HCT116 (cell line): ENCODE data around the gene CSTA. TPM values are rescaled to one million over a fixed set of nuclear protein-coding genes. Genes with fewer than 3 reads are reported as not detected.

Experiments
- ATAC-seq: fragments of 200-7000 bp; cut with Tn5 transposase; 2 replicates; pipeline ENCODE4 v1.9.1; 2020; ENCODE audit warnings: mild to moderate bottlenecking, moderate library complexity
- BruUV-seq: library from RNA; stranded (reverse); fragments of 400-500 nt; replicated peaks from 2 replicates; lab custom pipeline; 2021; lab: Mats Ljungman, UMichigan
- CTCF ChIA-PET: fragments of 300-600 bp; sonication (Branson Sonifier 250); formaldehyde crosslinking; loops from one replicate; lab custom pipeline; 2021; ENCODE audit warnings: antibody characterized with exemption; lab: Charles Lee
- POLR2A ChIA-PET: fragments of 300-600, 350-600 bp; sonication (Branson Sonifier 250); formaldehyde crosslinking; loops from one replicate; lab custom pipeline; 2021; ENCODE audit warnings: antibody characterized with exemption; lab: Charles Lee
- RAD21 ChIA-PET, 2 experiments: fragments of 300-600 bp; sonication (Branson Sonifier 250); formaldehyde crosslinking; loops; one replicate each; lab custom pipeline; 2023; ENCODE audit warnings: low total read pairs in 2 of 2; ENCODE audit not compliant: uncharacterized antibody in 2 of 2, unreplicated experiment in 2 of 2, low non-redundant PET in 1 of 2; lab: Charles Lee
- DNase-seq: peaks from one replicate; pipeline ENCODE4 v3.0.0-alpha.2; 2010; ENCODE audit warnings: low read depth, low spot score
- H2AFZ ChIP-seq: fragments of 200-600 bp; shearing (Covaris generic), sonication (generic); 2 replicates; pipeline ENCODE4 v1.6.1; 2017; ENCODE audit warnings: low read depth, mixed run types, mixed read lengths, antibody characterized with exemption, low read length; ENCODE audit not compliant: poor library complexity, severe bottlenecking
- H3K27ac ChIP-seq: 2 replicates; pipeline ENCODE4 v1.5.1; 2012; ENCODE audit warnings: low read depth, low read length
- H3K27me3 ChIP-seq: fragments of 200-600 bp; sonication (generic); 2 replicates; pipeline ENCODE4 v1.6.1; 2016; ENCODE audit warnings: mixed run types, low read length, mixed read lengths; ENCODE audit not compliant: insufficient read depth
- H3K36me3 ChIP-seq, 2 experiments: fragments of 200-500 bp in 1 of 2; fragments of 200-600 bp in 1 of 2; sonication (Bioruptor generic) in 1 of 2; sonication (generic) in 1 of 2; 2 replicates each; pipeline versions ENCODE4 v1.5.1 to v1.6.1; 2014 to 2016; ENCODE audit warnings: low read length in 2 of 2, inconsistent platforms in 1 of 2, mixed read lengths in 1 of 2, mixed run types in 1 of 2; ENCODE audit not compliant: insufficient read depth in 2 of 2, control insufficient read depth in 1 of 2
- H3K4me1 ChIP-seq, 2 experiments: fragments of 200-600 bp in 1 of 2; sonication (generic) in 1 of 2; 2 replicates each; pipeline versions ENCODE4 v1.5.1 to v1.6.1; 2012 to 2017; ENCODE audit warnings: low read length in 2 of 2, inconsistent platforms in 1 of 2, mild to moderate bottlenecking in 1 of 2, mixed read lengths in 1 of 2, mixed run types in 1 of 2, moderate library complexity in 1 of 2; ENCODE audit not compliant: insufficient read depth in 2 of 2, control insufficient read depth in 1 of 2
- H3K4me2 ChIP-seq: fragments of 200-600 bp; sonication (generic); 2 replicates; pipeline ENCODE4 v1.6.1; 2017; ENCODE audit warnings: mixed run types, low read length, mixed read lengths
- H3K4me3 ChIP-seq, 2 experiments: fragments of 200-600 bp in 1 of 2; sonication (generic) in 1 of 2; replicated peaks in 1 of 2; 2 replicates each; pipeline ENCODE4 v1.5.1; 2011 to 2016; ENCODE audit warnings: low read length in 2 of 2, control low read depth in 1 of 2, low read depth in 1 of 2, mild to moderate bottlenecking in 1 of 2, mixed read lengths in 1 of 2, mixed run types in 1 of 2
- H3K79me2 ChIP-seq: fragments of 200-600 bp; sonication (generic); 2 replicates; pipeline ENCODE4 v1.6.1; 2017; ENCODE audit warnings: mild to moderate bottlenecking, mixed run types, low read length, moderate library complexity, mixed read lengths; ENCODE audit not compliant: insufficient read depth
- H3K9ac ChIP-seq: fragments of 200-600 bp; sonication (generic); 2 replicates; pipeline ENCODE4 v1.6.1; 2016; ENCODE audit warnings: low read length, mixed read lengths
- H3K9me2 ChIP-seq: fragments of 200-600 bp; sonication (generic), shearing (Covaris generic); 2 replicates; pipeline ENCODE4 v1.6.1; 2017; ENCODE audit warnings: mixed run types, mild to moderate bottlenecking, moderate library complexity; ENCODE audit not compliant: insufficient read depth
- H3K9me3 ChIP-seq, 2 experiments: fragments of 200-500 bp in 1 of 2; fragments of 200-600 bp in 1 of 2; sonication (Bioruptor generic) in 1 of 2; sonication (generic) in 1 of 2; 2 replicates each; pipeline ENCODE4 v1.6.1; 2014 to 2017; ENCODE audit warnings: low read length in 2 of 2, mixed read lengths in 2 of 2, inconsistent platforms in 1 of 2, low read depth in 1 of 2, mild to moderate bottlenecking in 1 of 2, mixed run types in 1 of 2, moderate library complexity in 1 of 2; ENCODE audit not compliant: control insufficient read depth in 1 of 2, insufficient read depth in 1 of 2
- H4K20me1 ChIP-seq: fragments of 200-600 bp; sonication (generic), shearing (Covaris generic); 2 replicates; pipeline ENCODE4 v1.6.1; 2017; ENCODE audit warnings: mixed run types, mild to moderate bottlenecking, moderate library complexity; ENCODE audit not compliant: insufficient read depth
- CBX3 ChIP-seq: IDR thresholded peaks from 2 replicates; pipeline ENCODE4 v1.6.1; 2012; ENCODE audit warnings: low read depth
- CEBPB ChIP-seq: IDR thresholded peaks from 2 replicates; pipeline ENCODE4 v1.6.1; 2012; ENCODE audit warnings: low read depth
- EGR1 ChIP-seq: IDR thresholded peaks from 2 replicates; pipeline ENCODE4 v1.6.1; 2012; ENCODE audit warnings: low read depth
- ELF1 ChIP-seq: IDR thresholded peaks from 2 replicates; pipeline ENCODE4 v1.6.1; 2012; ENCODE audit warnings: low read depth, borderline replicate concordance
- JUND ChIP-seq: IDR thresholded peaks from 2 replicates; pipeline ENCODE4 v1.6.1; 2012
- MAX ChIP-seq: IDR thresholded peaks from 2 replicates; pipeline ENCODE4 v1.6.1; 2012
- POLR2AphosphoS5 ChIP-seq: IDR thresholded peaks from 2 replicates; pipeline ENCODE4 v1.6.1; 2011; ENCODE audit warnings: mild to moderate bottlenecking, low read depth, low read length, moderate library complexity
- RAD21 ChIP-seq: IDR thresholded peaks from 2 replicates; pipeline ENCODE4 v1.6.1; 2012; ENCODE audit warnings: low read depth, mild to moderate bottlenecking
- REST ChIP-seq: IDR thresholded peaks from 2 replicates; pipeline ENCODE4 v1.6.1; 2012; ENCODE audit warnings: low read depth
- SIN3A ChIP-seq: IDR thresholded peaks from 2 replicates; pipeline ENCODE4 v1.6.1; 2012; ENCODE audit warnings: low read depth
- SP1 ChIP-seq: IDR thresholded peaks from 2 replicates; pipeline ENCODE4 v1.6.1; 2012; ENCODE audit warnings: low read depth
- SRF ChIP-seq: IDR thresholded peaks from 2 replicates; pipeline ENCODE4 v1.6.1; 2012; ENCODE audit warnings: low read depth
- YY1 ChIP-seq: IDR thresholded peaks from 2 replicates; pipeline ENCODE4 v1.6.1; 2011; ENCODE audit warnings: low read length, low read depth, moderate library complexity, mild to moderate bottlenecking; ENCODE audit not compliant: insufficient replicate concordance; ENCODE audit errors: extremely low read depth
- ZFX ChIP-seq: fragments of 450-650 bp; IDR thresholded peaks from 2 replicates; pipeline ENCODE4 v1.6.1; 2017
- ZNF274 ChIP-seq: fragments of 200-500 bp; sonication (Bioruptor generic); IDR thresholded peaks from 2 replicates; pipeline ENCODE4 v1.6.1; 2014; ENCODE audit warnings: mild to moderate bottlenecking, low read depth, low read length, inconsistent platforms
- intact Hi-C: fragments of 100-400 bp; cut with micrococcal nuclease; formaldehyde crosslinking; loops from 2 replicates; pipeline ENCODE4 v1.10.0; 2022
- total RNA-seq: library from RNA; stranded (reverse); gene quantifications from one replicate; pipeline ENCODE4 v1.2.1, GENCODE V29; 2021; ENCODE audit not compliant: unreplicated experiment

The CSTA gene
- total RNA-seq, 1 experiment from 2014 or later = 11.0 TPM

- H3K9me2 ChIP-seq = no peaks in the 10 kb centered on the region
- H3K79me2 ChIP-seq = no peaks in the 10 kb centered on the region
- ChIA-PET RAD21 (no interaction called here), POLR2A (interaction anchor here (0.6 to 1.3 kb wide), 2 partner anchors 8 to 20 kb away, joined by 3 to 4 read pairs; no protein-coding TSS in a partner anchor), CTCF (interaction anchor here (2.7 kb wide), 1 partner anchor 49 kb away, joined by 14 read pairs; no protein-coding TSS in a partner anchor)
- 0 out of 4 replicates have a peak, but pooled peaks cover 0 to 3% of the 10 kb centered on the region in 2 experiments for H3K4me1 ChIP-seq
- no peak overlapping the region for H3K27ac ChIP-seq
- no peak for ATAC-seq
- no peak overlapping the region for H3K4me2 ChIP-seq
- H3K9me3 ChIP-seq = no peaks in the 10 kb centered on the region
- DNase-seq = no peak
- TF ChIP-seq RAD21 (no peak), SP1 (no peak), ZNF274 (no peak), REST (no peak), POLR2AphosphoS5 (no peak), CEBPB (no peak), EGR1 (no peak), SRF (no peak), ZFX (no peak), JUND (no peak), YY1 (no peak), ELF1 (no peak), SIN3A (no peak), CBX3 (no peak), MAX (no peak)
- intact Hi-C loops = loop anchor here (5.0 kb wide), 2 partner anchors 49 to 761 kb away; partner anchors contain the start of gene POLQ
- no peaks in the 10 kb centered on the region for H3K36me3 ChIP-seq
- H3K9ac ChIP-seq = no peak overlapping the region
- no TSS peak for BruUV-seq
- H3K27me3 ChIP-seq = no peaks in the 10 kb centered on the region
- H4K20me1 ChIP-seq = no peaks in the 10 kb centered on the region
- no peak overlapping the region for H2AFZ ChIP-seq
- no peak overlapping the region for H3K4me3 ChIP-seq
Measured at GRCh38 chr3:122307976-122308375, 17.1 kb upstream of the CSTA start.
